ENCODE data around the gene TRAF7.

TRAF7 gene

DNA sequence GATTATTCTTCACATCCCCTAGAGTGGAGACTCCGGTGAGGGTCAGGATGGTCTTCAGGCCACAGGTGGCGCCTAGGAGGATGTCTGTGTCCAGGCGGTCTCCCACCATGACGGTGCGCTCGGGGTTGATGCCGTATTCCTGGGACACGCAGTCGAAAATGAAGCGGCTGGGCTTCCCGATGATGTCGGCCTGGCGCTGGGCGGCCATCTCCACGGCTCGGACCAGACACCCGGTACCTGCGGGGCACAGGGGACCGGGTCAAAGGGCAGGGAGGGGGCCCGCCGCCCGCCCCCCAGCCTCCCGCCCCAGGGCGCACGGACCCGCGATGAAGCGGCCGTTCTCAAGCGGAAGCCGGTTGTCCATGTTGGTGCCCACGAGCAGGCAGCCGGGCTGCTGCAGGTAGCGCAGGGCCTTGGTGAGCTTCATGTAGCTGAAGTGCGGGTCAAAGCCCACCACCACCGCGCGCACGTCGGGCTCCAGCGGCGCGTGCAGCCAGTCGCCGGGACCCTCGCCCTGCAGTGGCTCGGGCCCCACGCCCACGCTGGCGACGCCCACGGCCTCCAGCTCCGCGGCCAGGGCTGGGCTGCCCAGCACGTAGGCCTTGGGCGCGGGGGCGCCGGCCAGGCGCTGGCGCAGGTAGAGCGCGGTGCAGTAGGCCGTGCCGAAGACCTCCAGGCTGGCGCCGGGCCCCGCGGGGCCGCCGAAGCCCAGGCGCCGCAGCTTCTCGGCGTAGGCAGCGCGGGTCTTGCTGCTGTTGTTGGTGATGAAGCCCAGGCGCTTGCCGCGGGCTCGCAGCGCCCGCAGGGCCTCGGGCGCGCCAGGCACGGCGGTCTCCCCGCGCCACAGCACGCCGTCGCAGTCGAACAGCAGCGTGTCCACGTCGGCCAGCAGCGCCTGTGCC is 58.5 kb downstream of the TRAF7 start:
- in situ Hi-C loops (cut with HindIII; ENCODE audit: low sequenced_read_pairs), result no loop called here

DNA sequence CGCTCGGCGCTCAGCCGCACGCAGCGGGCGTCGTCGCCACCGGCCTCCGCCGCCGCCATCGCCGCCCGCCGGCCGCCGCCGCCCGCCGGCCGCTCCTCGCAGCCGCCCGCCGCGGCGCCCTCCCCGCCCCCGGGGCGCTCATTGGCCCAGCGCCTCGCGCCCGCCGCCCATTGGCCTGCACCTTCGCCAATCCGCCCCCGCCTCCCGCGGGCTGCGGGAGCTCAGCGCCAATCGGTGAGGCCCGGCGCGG is 59.1 kb downstream of the TRAF7 start, which contains the start of gene PGP:
PGP (minus strand) TSS at position 122 of the 250 bp plus-strand sequence; CDS start at position 59, 63 bp downstream.
- in situ Hi-C loops (cut with HindIII; ENCODE audit: low sequenced_read_pairs), result no loop called here

DNA sequence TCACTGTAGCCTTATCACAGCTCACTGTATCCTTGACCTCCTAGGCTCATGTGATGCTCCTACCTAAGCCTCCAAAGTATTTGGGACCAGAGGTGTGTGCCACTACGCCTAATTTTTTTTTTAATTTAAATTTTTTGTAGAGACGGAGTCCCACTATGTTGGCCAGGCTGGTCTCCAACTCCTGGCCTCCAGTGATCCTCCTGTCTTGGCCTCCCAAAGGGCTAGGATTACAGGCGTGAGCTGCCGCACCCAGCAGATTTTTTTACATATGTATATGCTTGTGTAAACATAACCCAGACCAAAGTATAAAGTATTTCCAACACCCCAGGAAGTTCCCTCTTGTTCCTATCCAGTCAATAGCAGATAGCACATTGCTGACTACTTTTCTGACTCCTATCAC is 60.7 kb downstream of the TRAF7 start:
- in situ Hi-C loops (cut with HindIII; ENCODE audit: low sequenced_read_pairs), result no loop called here

DNA sequence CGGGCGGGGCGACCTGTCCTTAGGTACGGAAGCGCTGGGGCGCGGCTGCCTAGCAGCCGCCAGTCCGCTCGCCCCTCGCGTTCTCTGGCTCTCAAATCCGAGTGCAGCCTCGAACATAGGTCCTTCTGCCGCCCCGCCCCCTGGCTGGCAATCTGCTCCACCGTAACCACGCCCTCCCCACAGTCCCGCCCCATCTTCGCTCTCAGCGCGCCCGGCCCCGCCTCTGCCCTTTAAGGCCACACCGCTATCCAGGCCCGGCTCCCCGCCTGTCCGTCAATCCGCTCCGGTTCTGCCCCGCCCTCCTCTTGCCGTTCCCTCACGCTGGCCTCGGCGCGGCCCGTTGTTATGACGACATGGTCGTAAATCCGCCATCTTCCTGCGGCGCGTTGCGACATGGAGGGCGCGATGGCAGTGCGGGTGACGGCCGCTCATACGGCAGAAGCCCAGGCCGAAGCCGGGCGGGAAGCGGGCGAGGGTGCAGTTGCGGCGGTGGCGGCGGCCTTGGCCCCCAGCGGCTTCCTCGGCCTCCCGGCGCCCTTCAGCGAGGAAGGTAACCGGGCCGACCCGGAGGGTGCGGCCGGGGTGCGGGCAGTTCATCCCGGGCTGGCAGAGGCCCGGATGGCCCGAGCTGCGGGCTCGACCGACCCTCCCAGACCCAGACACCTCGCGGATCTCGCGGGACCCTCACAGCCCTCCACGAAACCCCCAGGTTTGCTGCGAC is 67.8 kb downstream of the TRAF7 start, which contains the start of gene E4F1:
E4F1 (plus strand) TSS at position 371 of the 721 bp plus-strand sequence; CDS start at position 394, 23 bp downstream.
- in situ Hi-C loops (cut with HindIII; ENCODE audit: low sequenced_read_pairs), result no loop called here

DNA sequence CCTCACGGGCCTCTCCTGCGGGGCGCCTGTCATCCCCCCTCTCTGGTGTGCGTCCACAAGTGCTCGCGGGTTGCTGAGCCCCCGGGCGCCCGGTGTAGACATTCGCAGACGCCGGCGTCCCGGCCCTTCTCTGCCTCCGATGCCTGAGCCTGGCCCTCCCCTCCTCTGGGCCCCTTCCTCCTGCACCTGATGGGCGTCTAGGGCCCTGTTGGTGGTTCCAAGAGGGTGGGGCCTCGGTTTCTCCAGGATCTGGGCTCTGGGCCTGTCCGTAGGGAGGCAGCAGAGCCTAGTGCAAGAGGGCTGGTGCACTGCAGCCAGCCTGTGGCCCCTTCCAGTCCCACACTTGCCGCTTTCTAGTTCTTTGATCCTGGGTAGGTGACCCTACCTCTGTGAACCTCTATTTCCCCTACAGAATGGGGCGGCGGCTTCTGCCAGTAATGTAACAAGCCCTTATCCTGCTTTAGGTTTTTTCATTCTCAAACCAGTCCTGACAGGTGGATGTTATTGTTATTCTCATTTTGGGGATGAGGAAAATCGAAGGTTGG is 68.4 kb downstream of the TRAF7 start:
- in situ Hi-C loops (cut with HindIII; ENCODE audit: low sequenced_read_pairs), result no loop called here

DNA sequence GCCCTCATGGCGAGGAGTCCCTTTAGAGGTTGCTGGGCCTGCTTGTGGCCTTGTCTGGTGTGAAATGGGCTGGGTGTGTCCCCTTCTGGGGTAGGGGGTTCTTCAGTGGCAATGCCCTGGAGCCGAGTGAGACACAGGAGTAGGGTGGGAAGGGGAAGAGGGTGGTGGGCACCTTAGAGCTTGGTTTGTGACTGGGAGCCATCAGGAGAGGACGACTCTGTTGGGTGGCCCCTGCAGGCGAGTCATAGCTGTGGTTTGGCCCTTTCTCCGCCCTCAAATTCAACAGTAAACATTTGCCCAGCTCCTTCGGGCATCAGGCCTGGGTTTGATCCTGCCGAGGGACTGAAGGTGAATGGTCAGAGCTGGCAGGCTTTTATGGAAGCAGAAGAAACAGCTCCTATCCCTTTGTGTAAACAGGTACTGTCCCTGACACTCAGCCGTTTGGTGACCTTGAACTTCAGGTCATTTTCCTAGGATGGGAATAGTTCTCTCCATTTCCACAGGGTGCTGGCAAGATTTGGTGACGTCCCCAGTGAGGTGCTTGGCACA is 70.7 kb downstream of the TRAF7 start:
- in situ Hi-C loops (cut with HindIII; ENCODE audit: low sequenced_read_pairs), result no loop called here

DNA sequence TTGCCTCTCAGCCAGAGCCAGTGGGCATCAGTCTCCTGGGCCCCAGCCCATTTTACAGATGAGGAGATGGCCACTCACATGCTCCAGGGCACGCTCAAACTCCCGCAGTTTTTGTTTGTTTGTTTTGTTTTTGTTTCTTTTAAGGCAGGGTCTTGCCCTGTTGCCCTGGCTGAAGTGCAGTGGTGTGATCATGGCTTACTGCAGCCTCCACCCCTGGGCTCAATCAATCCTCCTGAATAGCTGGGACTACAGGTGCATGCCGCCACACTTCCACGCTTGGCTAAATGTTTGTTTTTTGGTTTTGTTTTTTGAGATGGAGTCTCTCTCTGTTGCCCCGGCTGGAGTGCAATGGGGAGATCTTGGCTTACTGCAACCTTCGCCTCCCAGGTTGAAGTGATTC is 71.3 kb downstream of the TRAF7 start:
- in situ Hi-C loops (cut with HindIII; ENCODE audit: low sequenced_read_pairs), result no loop called here
